HL-60 (cell line): Measurements from ENCODE around the gene CYP2D6.
"Not testable (repeated sequence)": the region's sequence is repeated elsewhere in the genome, so short reads cannot be mapped to it uniquely, and the experiment has no call there.

Experiments used
- DNase-seq, 2 experiments: peaks; one replicate each; pipeline ENCODE4 v3.0.0-alpha.2; 2010 to 2020; ENCODE audit warnings: low read depth in 1 of 2, low spot score in 1 of 2
- H3K27ac ChIP-seq: fragments of 250-450 bp; sonication (Bioruptor Pico); replicated peaks from 2 replicates; pipeline ENCODE4 v1.5.1; 2020; ENCODE audit warnings: mild to moderate bottlenecking, moderate library complexity
- H3K27me3 ChIP-seq: fragments of 250-450 bp; sonication (Bioruptor Pico); 2 replicates; pipeline ENCODE4 v1.5.1; 2021; ENCODE audit warnings: mild to moderate bottlenecking, moderate library complexity; ENCODE audit not compliant: insufficient read depth, poor library complexity, severe bottlenecking
- H3K4me3 ChIP-seq: replicated peaks from 2 replicates; pipeline ENCODE4 v1.5.1; 2011; ENCODE audit warnings: mild to moderate bottlenecking, control low read depth, low read length; ENCODE audit not compliant: insufficient read depth
- CTCF ChIP-seq: IDR thresholded peaks from one replicate; pipeline ENCODE4 v1.5.1; 2011; ENCODE audit warnings: low read length, control low read depth, inconsistent platforms; ENCODE audit not compliant: insufficient read depth
- GABPA ChIP-seq: IDR thresholded peaks from 2 replicates; pipeline ENCODE4 v1.6.1; 2012; ENCODE audit warnings: low read depth
- POLR2AphosphoS5 ChIP-seq: IDR thresholded peaks from 2 replicates; pipeline ENCODE4 v1.6.1; 2012; ENCODE audit warnings: low read depth
- REST ChIP-seq: IDR thresholded peaks from 2 replicates; pipeline ENCODE4 v1.6.1; 2012; ENCODE audit warnings: low read depth; ENCODE audit not compliant: insufficient replicate concordance
- SPI1 ChIP-seq: IDR thresholded peaks from 2 replicates; pipeline ENCODE4 v1.6.1; 2012; ENCODE audit warnings: low read depth, mild to moderate bottlenecking, borderline replicate concordance

The CYP2D6 gene

GRCh38 chr22:42112793-42113192 lies 17.8 kb downstream of the CYP2D6 start:
- DNase-seq, H3K27ac ChIP-seq, H3K27me3 ChIP-seq, H3K4me3 ChIP-seq: not testable (repeated sequence)

GRCh38 chr22:42111798-42112197 lies 18.8 kb downstream of the CYP2D6 start:
- no peak overlapping the region for H3K4me3 ChIP-seq
- TF ChIP-seq REST (no peak), GABPA (no peak), CTCF (no peak), POLR2AphosphoS5 (no peak), SPI1 (no peak)
- no peak overlapping the region for H3K27ac ChIP-seq
- H3K27me3 ChIP-seq: no peaks in the 10 kb centered on the region
- DNase-seq: no peak

GRCh38 chr22:42108848-42109247 lies 21.8 kb downstream of the CYP2D6 start:
- no peak overlapping the region for H3K4me3 ChIP-seq
- TF ChIP-seq CTCF: no peak
- TF ChIP-seq GABPA: no peak
- TF ChIP-seq SPI1: no peak

GRCh38 chr22:42104332-42104860 lies 26.2 kb downstream of the CYP2D6 start:
- not testable (repeated sequence) for DNase-seq, H3K27ac ChIP-seq, H3K4me3 ChIP-seq, H3K27me3 ChIP-seq

More at GRCh38 chr22:42108848-42109247, 21.8 kb downstream of the CYP2D6 start:
- Histone ChIP-seq H3K27me3 (no peaks in the 10 kb centered on the region), H3K27ac (no peak overlapping the region)
- no peak for DNase-seq

- no peak for DNase-seq
- Histone ChIP-seq H3K4me3 (no peak overlapping the region), H3K27ac (no peak overlapping the region), H3K27me3 (no peaks in the 10 kb centered on the region)
- TF ChIP-seq CTCF (no peak), REST (no peak), SPI1 (no peak), POLR2AphosphoS5 (no peak), GABPA (no peak)
Observed at GRCh38 chr22:42101199-42101598, 29.4 kb downstream of the CYP2D6 start.
